Ishikawa (cell line): ENCODE results near the gene ARNT2.

Experiments used
- CEBPB ChIP-seq: IDR thresholded peaks from 2 replicates; pipeline ENCODE4 v1.6.1; 2012
- CREB1 ChIP-seq: IDR thresholded peaks from 2 replicates; pipeline ENCODE4 v1.6.1; 2012; ENCODE audit warnings: low read depth
- EGR1 ChIP-seq: IDR thresholded peaks from 2 replicates; pipeline ENCODE4 v1.6.1; 2012
- EP300 ChIP-seq: IDR thresholded peaks from 2 replicates; pipeline ENCODE4 v1.6.1; 2012; ENCODE audit warnings: borderline replicate concordance
- FOXM1 ChIP-seq: IDR thresholded peaks from 2 replicates; pipeline ENCODE4 v1.6.1; 2012; ENCODE audit warnings: low read depth, borderline replicate concordance
- NFIC ChIP-seq: IDR thresholded peaks from 2 replicates; pipeline ENCODE4 v1.6.1; 2012
- RAD21 ChIP-seq: IDR thresholded peaks from 2 replicates; pipeline ENCODE4 v1.6.1; 2012; ENCODE audit warnings: low read depth
- TAF1 ChIP-seq: IDR thresholded peaks from 2 replicates; pipeline ENCODE4 v1.6.1; 2012; ENCODE audit warnings: low read depth, mild to moderate bottlenecking
- TCF12 ChIP-seq: IDR thresholded peaks from 2 replicates; pipeline ENCODE4 v1.6.1; 2012; ENCODE audit warnings: low read depth
- TEAD4 ChIP-seq: IDR thresholded peaks from 2 replicates; pipeline ENCODE4 v1.6.1; 2012
- YY1 ChIP-seq: IDR thresholded peaks from 2 replicates; pipeline ENCODE4 v1.6.1; 2012; ENCODE audit warnings: low read depth
- ZBTB7A ChIP-seq: IDR thresholded peaks from 2 replicates; pipeline ENCODE4 v1.6.1; 2012; ENCODE audit warnings: low read depth
- TF ChIP-seq, protein P1 (sequence below): IDR thresholded peaks from 2 replicates; pipeline ENCODE4 v1.6.1; 2012
- TF ChIP-seq, protein P2 (sequence below): IDR thresholded peaks from 2 replicates; pipeline ENCODE4 v1.6.1; 2012; ENCODE audit warnings: low read depth, mild to moderate bottlenecking
- TF ChIP-seq, protein P3 (sequence below): IDR thresholded peaks from 2 replicates; pipeline ENCODE4 v1.6.1; 2012

The ARNT2 gene

DNA sequence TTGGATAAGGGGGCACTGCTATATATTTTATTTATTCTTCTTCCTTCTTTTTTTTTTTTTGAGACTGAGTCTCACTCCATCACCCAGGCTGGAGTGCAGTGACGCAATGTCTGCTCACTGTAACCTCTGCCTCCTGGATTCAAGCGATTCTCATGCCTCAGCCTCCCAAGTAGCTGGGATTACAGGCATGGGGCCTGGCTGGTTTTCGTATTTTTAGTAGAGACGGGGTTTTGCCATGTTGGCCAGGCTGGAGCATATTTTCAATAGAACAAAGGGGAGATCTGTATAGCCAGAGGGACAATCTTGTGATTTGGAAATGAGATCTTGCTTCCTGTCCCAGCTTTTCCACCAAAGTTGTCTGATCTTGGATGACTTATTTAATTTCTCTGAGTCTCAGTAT lies 157.9 kb downstream of the ARNT2 start:
- TF ChIP-seq ZBTB7A (no peak), YY1 (no peak), RAD21 (no peak), EP300 (no peak), TCF12 (no peak)

DNA sequence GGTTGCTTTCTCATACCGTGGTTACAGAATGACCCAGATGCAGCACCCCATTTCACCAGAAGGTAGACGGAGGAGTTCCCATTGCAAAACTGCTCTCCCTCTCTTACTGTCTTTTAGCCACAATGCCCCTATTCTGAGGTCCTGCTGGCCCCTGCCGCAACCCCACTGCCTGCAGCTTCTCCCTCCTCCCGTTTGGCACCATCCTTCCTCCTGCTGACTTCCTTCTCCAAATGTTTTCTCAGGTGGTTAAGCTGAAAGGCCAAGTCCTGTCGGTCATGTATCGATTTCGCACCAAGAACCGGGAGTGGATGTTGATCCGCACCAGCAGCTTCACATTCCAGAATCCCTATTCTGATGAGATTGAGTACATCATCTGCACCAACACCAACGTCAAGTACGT lies 158.7 kb downstream of the ARNT2 start:
- no peak for TF ChIP-seq YY1
- TF ChIP-seq TCF12: no peak
- TF ChIP-seq CEBPB: no peak
- no peak for TF ChIP-seq NFIC
- no peak for TF ChIP-seq EP300
- TF ChIP-seq ZBTB7A: no peak
- no peak for TF ChIP-seq TEAD4
- TF ChIP-seq TAF1: no peak
- TF ChIP-seq RAD21: no peak
- TF ChIP-seq CREB1: no peak
- no peak for TF ChIP-seq FOXM1
- TF ChIP-seq, protein P1, sequence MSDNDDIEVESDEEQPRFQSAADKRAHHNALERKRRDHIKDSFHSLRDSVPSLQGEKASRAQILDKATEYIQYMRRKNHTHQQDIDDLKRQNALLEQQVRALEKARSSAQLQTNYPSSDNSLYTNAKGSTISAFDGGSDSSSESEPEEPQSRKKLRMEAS: no peak
- TF ChIP-seq, protein P2, sequence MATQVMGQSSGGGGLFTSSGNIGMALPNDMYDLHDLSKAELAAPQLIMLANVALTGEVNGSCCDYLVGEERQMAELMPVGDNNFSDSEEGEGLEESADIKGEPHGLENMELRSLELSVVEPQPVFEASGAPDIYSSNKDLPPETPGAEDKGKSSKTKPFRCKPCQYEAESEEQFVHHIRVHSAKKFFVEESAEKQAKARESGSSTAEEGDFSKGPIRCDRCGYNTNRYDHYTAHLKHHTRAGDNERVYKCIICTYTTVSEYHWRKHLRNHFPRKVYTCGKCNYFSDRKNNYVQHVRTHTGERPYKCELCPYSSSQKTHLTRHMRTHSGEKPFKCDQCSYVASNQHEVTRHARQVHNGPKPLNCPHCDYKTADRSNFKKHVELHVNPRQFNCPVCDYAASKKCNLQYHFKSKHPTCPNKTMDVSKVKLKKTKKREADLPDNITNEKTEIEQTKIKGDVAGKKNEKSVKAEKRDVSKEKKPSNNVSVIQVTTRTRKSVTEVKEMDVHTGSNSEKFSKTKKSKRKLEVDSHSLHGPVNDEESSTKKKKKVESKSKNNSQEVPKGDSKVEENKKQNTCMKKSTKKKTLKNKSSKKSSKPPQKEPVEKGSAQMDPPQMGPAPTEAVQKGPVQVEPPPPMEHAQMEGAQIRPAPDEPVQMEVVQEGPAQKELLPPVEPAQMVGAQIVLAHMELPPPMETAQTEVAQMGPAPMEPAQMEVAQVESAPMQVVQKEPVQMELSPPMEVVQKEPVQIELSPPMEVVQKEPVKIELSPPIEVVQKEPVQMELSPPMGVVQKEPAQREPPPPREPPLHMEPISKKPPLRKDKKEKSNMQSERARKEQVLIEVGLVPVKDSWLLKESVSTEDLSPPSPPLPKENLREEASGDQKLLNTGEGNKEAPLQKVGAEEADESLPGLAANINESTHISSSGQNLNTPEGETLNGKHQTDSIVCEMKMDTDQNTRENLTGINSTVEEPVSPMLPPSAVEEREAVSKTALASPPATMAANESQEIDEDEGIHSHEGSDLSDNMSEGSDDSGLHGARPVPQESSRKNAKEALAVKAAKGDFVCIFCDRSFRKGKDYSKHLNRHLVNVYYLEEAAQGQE: no peak

DNA sequence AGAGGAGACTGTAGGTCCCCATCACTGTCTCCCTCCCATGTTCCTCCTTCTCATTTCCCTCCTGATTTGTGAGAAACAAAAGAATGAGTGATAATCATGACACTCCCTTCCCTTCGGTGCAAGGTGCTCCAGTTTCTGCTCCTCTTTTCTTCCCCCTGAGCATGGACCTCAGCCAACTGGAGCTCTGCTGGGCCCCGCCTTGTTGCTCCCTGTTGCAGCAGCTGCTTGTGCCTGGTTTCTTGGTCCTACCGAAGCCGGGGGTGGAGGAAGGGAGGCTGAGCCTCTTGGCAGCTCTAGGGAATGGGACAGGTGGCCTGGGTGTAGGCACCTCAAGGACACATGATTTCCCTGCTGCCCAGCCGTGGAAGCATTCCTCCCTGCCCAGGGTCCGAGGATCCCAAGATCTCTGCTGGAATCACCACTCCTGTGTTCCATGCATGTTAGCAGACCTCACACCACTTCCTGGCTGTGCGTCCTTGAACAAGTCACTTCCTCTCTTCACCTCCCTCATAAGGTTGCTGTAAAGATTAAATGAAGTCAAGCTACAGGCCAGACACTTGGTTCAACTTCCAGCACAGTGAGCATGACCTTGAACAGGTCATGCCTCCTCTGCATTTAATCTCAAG lies 159.3 kb downstream of the ARNT2 start:
- no peak for TF ChIP-seq CREB1
- TF ChIP-seq TEAD4: no peak
- TF ChIP-seq TAF1: no peak
- TF ChIP-seq, protein P3, sequence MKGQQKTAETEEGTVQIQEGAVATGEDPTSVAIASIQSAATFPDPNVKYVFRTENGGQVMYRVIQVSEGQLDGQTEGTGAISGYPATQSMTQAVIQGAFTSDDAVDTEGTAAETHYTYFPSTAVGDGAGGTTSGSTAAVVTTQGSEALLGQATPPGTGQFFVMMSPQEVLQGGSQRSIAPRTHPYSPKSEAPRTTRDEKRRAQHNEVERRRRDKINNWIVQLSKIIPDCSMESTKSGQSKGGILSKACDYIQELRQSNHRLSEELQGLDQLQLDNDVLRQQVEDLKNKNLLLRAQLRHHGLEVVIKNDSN: no peak
- no peak for TF ChIP-seq TCF12
- TF ChIP-seq, protein P1: no peak
- TF ChIP-seq FOXM1: no peak
- TF ChIP-seq, protein P2: no peak
- TF ChIP-seq EGR1: no peak
- TF ChIP-seq EP300: no peak
- no peak for TF ChIP-seq CEBPB
- no peak for TF ChIP-seq ZBTB7A
- TF ChIP-seq YY1: no peak
- no peak for TF ChIP-seq RAD21

DNA sequence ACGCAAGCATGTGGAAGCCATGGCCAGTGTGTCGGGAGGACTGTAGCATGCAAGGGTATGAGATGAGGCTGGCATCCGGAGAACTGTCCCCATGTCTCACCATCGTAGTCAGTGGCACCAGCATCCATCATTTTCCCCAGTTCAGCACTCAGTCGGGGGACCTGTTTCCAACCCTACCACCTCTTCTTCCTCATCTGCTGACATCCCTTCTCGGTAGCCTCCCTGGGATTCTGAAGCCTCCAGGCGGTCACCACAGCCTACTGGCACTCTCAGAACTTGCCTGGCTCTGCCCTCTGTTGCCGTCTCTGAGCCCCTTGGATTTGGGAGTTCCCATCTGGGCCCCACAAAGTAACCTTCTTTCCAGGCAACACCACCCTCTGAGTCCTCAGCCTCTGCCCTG lies 159.9 kb downstream of the ARNT2 start:
- TF ChIP-seq, protein P1: no peak
- TF ChIP-seq, protein P3: no peak
- TF ChIP-seq, protein P2: no peak
- TF ChIP-seq TAF1: no peak
- TF ChIP-seq CEBPB: no peak
- TF ChIP-seq ZBTB7A: no peak
- TF ChIP-seq RAD21: no peak
- no peak for TF ChIP-seq NFIC
- no peak for TF ChIP-seq TEAD4
- no peak for TF ChIP-seq EP300
- no peak for TF ChIP-seq FOXM1
- TF ChIP-seq CREB1: no peak
- TF ChIP-seq TCF12: no peak
- TF ChIP-seq EGR1: no peak
- TF ChIP-seq YY1: no peak
